Prostate gland (tissue), 2 donors: ENCODE results near the gene GRK1.

Experiments
- POLR2A ChIP-seq: fragments of 450-650 bp; IDR thresholded peaks from one replicate; pipeline ENCODE4 v1.6.1; 2016; ENCODE audit warnings: antibody characterized with exemption, mild to moderate bottlenecking
- POLR2AphosphoS5 ChIP-seq: sonication (generic); formaldehyde crosslinking; IDR thresholded peaks from one replicate; pipeline ENCODE4 v1.6.1; 2017; ENCODE audit warnings: antibody characterized with exemption
- TF ChIP-seq, protein P1 (sequence below), 4 experiments: fragments of 200-600 bp in 2 of 4; fragments of 450-650 bp in 2 of 4; sonication (generic) in 2 of 4; IDR thresholded peaks; 1 replicate in 3 of 4; 2 replicates in 1 of 4; pipeline ENCODE4 v1.5.1; 2016 to 2019; ENCODE audit warnings: antibody characterized with exemption in 4 of 4, mild to moderate bottlenecking in 2 of 4, moderate library complexity in 2 of 4

DNA sequence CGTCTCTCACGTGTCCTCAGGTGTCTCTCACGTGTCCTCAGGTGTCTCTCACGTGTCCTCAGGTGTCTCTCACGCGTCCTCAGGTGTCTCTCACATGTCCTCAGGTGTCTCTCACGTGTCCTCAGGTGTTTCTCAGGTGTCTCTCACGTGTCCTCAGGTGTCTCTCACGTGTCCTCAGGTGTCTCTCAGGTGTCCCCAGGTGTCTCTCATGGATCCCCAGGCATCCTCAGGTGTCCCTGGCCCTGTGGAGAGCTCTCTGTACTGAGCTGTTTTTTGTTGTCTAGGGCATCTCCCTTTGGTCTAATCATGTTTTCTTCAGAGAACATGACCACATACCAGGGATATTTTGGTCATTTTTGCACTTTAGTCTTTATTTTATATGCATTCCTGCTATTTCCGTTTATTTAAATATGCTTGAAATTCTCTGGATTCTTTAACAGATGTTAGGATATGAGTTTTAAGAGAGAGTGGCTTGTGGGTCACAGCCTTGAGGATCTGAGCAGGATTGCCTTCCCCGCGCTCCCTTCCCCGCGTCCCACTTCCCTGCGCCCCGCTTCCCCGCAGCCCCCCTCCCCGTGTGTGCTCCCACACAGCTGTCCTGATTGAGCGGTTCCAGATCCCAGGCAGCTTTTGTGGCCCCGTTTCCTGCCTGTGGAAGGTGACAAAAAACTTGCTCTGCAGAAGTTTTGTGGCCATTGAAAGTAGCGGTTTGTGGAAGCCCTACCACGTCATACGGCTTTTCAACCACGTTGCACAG is 40.9 kb upstream of the GRK1 start:
- TF ChIP-seq, protein P1, sequence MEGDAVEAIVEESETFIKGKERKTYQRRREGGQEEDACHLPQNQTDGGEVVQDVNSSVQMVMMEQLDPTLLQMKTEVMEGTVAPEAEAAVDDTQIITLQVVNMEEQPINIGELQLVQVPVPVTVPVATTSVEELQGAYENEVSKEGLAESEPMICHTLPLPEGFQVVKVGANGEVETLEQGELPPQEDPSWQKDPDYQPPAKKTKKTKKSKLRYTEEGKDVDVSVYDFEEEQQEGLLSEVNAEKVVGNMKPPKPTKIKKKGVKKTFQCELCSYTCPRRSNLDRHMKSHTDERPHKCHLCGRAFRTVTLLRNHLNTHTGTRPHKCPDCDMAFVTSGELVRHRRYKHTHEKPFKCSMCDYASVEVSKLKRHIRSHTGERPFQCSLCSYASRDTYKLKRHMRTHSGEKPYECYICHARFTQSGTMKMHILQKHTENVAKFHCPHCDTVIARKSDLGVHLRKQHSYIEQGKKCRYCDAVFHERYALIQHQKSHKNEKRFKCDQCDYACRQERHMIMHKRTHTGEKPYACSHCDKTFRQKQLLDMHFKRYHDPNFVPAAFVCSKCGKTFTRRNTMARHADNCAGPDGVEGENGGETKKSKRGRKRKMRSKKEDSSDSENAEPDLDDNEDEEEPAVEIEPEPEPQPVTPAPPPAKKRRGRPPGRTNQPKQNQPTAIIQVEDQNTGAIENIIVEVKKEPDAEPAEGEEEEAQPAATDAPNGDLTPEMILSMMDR (IDR thresholded peaks at IDR 0.05), result no peak
- TF ChIP-seq POLR2A, result no peak
- no peak for TF ChIP-seq POLR2AphosphoS5
